HepG2 (cell line): Measurements from ENCODE around the gene CDH1. TPM values are rescaled to one million over a fixed set of nuclear protein-coding genes. Genes with fewer than 3 reads are reported as not detected.
A peak's percentile ranks its signal among the peaks of the same experiment; 100 is the strongest.

Experiments used
- ATRX ChIP-seq: sonication (generic); formaldehyde crosslinking; IDR thresholded peaks from 2 replicates; pipeline ENCODE4 v1.4.0; 2020; ENCODE audit warnings: missing genetic modification reagents, borderline replicate concordance
- BCL6 ChIP-seq: IDR thresholded peaks from 2 replicates; pipeline ENCODE4 v1.6.1; 2016; ENCODE audit warnings: missing genetic modification reagents, missing compliant biosample characterization
- HHEX ChIP-seq: IDR thresholded peaks from 2 replicates; pipeline ENCODE4 v1.6.1; 2016; ENCODE audit warnings: control low read depth
- JARID2 ChIP-seq: sonication (generic); formaldehyde crosslinking; IDR thresholded peaks from 2 replicates; pipeline ENCODE4 v1.8.1; 2023; ENCODE audit warnings: missing genetic modification reagents, inconsistent platforms; ENCODE audit not compliant: insufficient replicate concordance
- KAT7 ChIP-seq: IDR thresholded peaks from 2 replicates; pipeline ENCODE4 v1.6.1; 2018; ENCODE audit warnings: borderline replicate concordance, missing compliant biosample characterization
- LCORL ChIP-seq, 2 experiments: fragments of 450-650 bp in 1 of 2; sonication (generic) in 1 of 2; formaldehyde crosslinking in 1 of 2; IDR thresholded peaks; 2 replicates each; pipeline versions ENCODE4 v1.5.0 to v1.6.1; 2017 to 2020; ENCODE audit warnings: antibody characterized with exemption in 1 of 2, missing genetic modification reagents in 1 of 2
- MBNL3 ChIP-seq: fragments of 250-450 bp; sonication (Bioruptor Pico); conservative IDR thresholded peaks from 2 replicates; pipeline ENCODE4 v1.8.0; 2022; ENCODE audit warnings: mild to moderate bottlenecking, inconsistent platforms
- MEIS1 ChIP-seq: sonication (generic); formaldehyde crosslinking; IDR thresholded peaks from 2 replicates; pipeline ENCODE4 v1.9.0; 2021; ENCODE audit warnings: mild to moderate bottlenecking, missing genetic modification reagents, moderate library complexity, borderline replicate concordance
- NCOA2 ChIP-seq: sonication (generic); formaldehyde crosslinking; IDR thresholded peaks from 2 replicates; pipeline ENCODE4 v1.8.0; 2022; ENCODE audit warnings: inconsistent platforms
- NCOR1 ChIP-seq: fragments of 200-600 bp; sonication (generic); IDR thresholded peaks from 2 replicates; pipeline ENCODE4 v1.7.0; 2017; ENCODE audit warnings: antibody characterized with exemption, low read length, borderline replicate concordance
- NFIC ChIP-seq: IDR thresholded peaks from 2 replicates; pipeline ENCODE4 v1.6.1; 2012; ENCODE audit warnings: mild to moderate bottlenecking, low read length, inconsistent platforms
- PAWR ChIP-seq: sonication (generic); formaldehyde crosslinking; IDR thresholded peaks from 2 replicates; pipeline ENCODE4 v1.4.0; 2020; ENCODE audit warnings: missing genetic modification reagents, mild to moderate bottlenecking, borderline replicate concordance
- SKI ChIP-seq: fragments of 450-650 bp; IDR thresholded peaks from one replicate; pipeline ENCODE4 v1.6.1; 2018; ENCODE audit warnings: mild to moderate bottlenecking; ENCODE audit not compliant: partially characterized antibody
- SKIL ChIP-seq: sonication (generic); formaldehyde crosslinking; IDR thresholded peaks from 2 replicates; pipeline ENCODE4 v1.8.0; 2022; ENCODE audit warnings: missing genetic modification reagents, mild to moderate bottlenecking, moderate library complexity, borderline replicate concordance
- SMAD1 ChIP-seq: sonication (generic); formaldehyde crosslinking; IDR thresholded peaks from 2 replicates; pipeline ENCODE4 v1.4.0; 2020; ENCODE audit warnings: missing genetic modification reagents, low read depth, mild to moderate bottlenecking, borderline replicate concordance
- SNRNP70 ChIP-seq: fragments of 200-400 bp; formaldehyde crosslinking; IDR thresholded peaks from 2 replicates; pipeline ENCODE4 v1.6.1; 2017; ENCODE audit warnings: mild to moderate bottlenecking, low read depth, low read length, moderate library complexity
- TBL1XR1 ChIP-seq: fragments of 150-350 bp; IDR thresholded peaks from 2 replicates; pipeline ENCODE4 v1.6.1; 2014; ENCODE audit warnings: borderline replicate concordance, low read length; ENCODE audit not compliant: partially characterized antibody
- U2AF1 ChIP-seq: fragments of 200-400 bp; formaldehyde crosslinking; optimal IDR thresholded peaks from 2 replicates; pipeline ENCODE3; 2017; ENCODE audit warnings: mild to moderate bottlenecking, low read depth, low read length
- ZNF503 ChIP-seq: sonication (generic); formaldehyde crosslinking; IDR thresholded peaks from 2 replicates; pipeline ENCODE4 v1.4.0; 2020; ENCODE audit warnings: missing genetic modification reagents
- ZNF512B ChIP-seq: sonication (generic); formaldehyde crosslinking; IDR thresholded peaks from 2 replicates; pipeline ENCODE4 v1.5.1; 2020; ENCODE audit warnings: missing genetic modification reagents, mild to moderate bottlenecking, borderline replicate concordance
- ZNF660 ChIP-seq: sonication (generic); formaldehyde crosslinking; IDR thresholded peaks from 2 replicates; pipeline ENCODE4 v1.5.1; 2020; ENCODE audit warnings: mild to moderate bottlenecking, low read depth, missing genetic modification reagents, borderline replicate concordance
- ZNF7 ChIP-seq: IDR thresholded peaks from 2 replicates; pipeline ENCODE4 v1.6.1; 2016; ENCODE audit warnings: missing biosample characterization, missing genetic modification reagents
- ZNF790 ChIP-seq: sonication (generic); formaldehyde crosslinking; IDR thresholded peaks from 2 replicates; pipeline ENCODE4 v1.8.0; 2022; ENCODE audit warnings: missing genetic modification reagents, mild to moderate bottlenecking, borderline replicate concordance
- polyA plus RNA-seq, 8 experiments: library from polyadenylated mRNA; depleted of rRNA in 3 of 8; stranded (reverse) in 7 of 8; unstranded in 1 of 8; fragments of >200 nt; fragmentation: Illumina TruSeq in 4 of 8; extraction: Trizol in 4 of 8; gene quantifications; 2 replicates each; pipeline versions ENCODE4 v1.2.1 to v1.2.3, GENCODE V29; 2011 to 2016; ENCODE audit warnings: low read depth in 4 of 8, missing spikeins in 1 of 8, mixed read lengths in 1 of 8; ENCODE audit not compliant: insufficient read depth in 1 of 8
- total RNA-seq, 5 experiments: library from RNA; depleted of rRNA; stranded (reverse); fragments of >200 nt; fragmentation: Illumina TruSeq; extraction: Trizol; gene quantifications; 2 replicates each; pipeline ENCODE4 v1.2.3, GENCODE V29; 2016; ENCODE audit warnings: low read depth in 1 of 5

The CDH1 gene
- total and polyA plus RNA-seq, 2 of the 13 experiments (the other 11 are each of a cell fraction or from before 2014, with no cell fraction given): 0.95 to 9.8 TPM

GRCh38 chr16:68734782-68735181, 2.3 kb upstream of the CDH1 start (continued):
- no peak for TF ChIP-seq MEIS1 (CRISPR knock-in tag)
- no peak for TF ChIP-seq SNRNP70
- TF ChIP-seq ZNF503: no peak
- peak; percentile 77 for TF ChIP-seq BCL6 (CRISPR knock-in tag)
- no peak for TF ChIP-seq ZNF7 (CRISPR knock-in tag)
- TF ChIP-seq ZNF790: no peak
- TF ChIP-seq ZNF512B: no peak
- TF ChIP-seq SKIL (CRISPR knock-in tag): 0 out of 2 replicates have a peak, but pooled peaks have one; percentile 37
- TF ChIP-seq SMAD1 (CRISPR knock-in tag): no peak
- TF ChIP-seq TBL1XR1: peak; percentile 72
- TF ChIP-seq HHEX (CRISPR knock-in tag): 0 out of 2 replicates have a peak, but pooled peaks have one; percentile 12
- TF ChIP-seq ZNF660 (CRISPR knock-in tag): no peak
- TF ChIP-seq LCORL (IDR thresholded peaks at IDR 0.05): no peak
- peak; percentile 24; the same call in 1 of the 2 replicates for TF ChIP-seq LCORL (CRISPR knock-in tag; IDR thresholded peaks at IDR 0.05)
- TF ChIP-seq SKI: peak; percentile 92
- no peak for TF ChIP-seq U2AF1
- no peak for TF ChIP-seq JARID2 (CRISPR knock-in tag)
- no peak for TF ChIP-seq NFIC
- no peak for TF ChIP-seq NCOA2 (CRISPR knock-in tag)
- peak; percentile 73; the same call in 1 of the 2 replicates for TF ChIP-seq NCOR1
- no peak for TF ChIP-seq PAWR (CRISPR knock-in tag)
- no peak for TF ChIP-seq KAT7 (CRISPR knock-in tag)
- TF ChIP-seq MBNL3 (CRISPR knock-in tag): no peak
- no peak for TF ChIP-seq ATRX (CRISPR knock-in tag)
